ENCODE measurements around the gene MAP3K7.
A peak's percentile ranks its signal among the peaks of the same experiment; 100 is the strongest.

MAP3K7 gene

GRCh38 chr6:90586836-90587638, at the start of gene MAP3K7:
MAP3K7 (minus strand) TSS chr6:90587072; CDS start chr6:90586883, 189 bp downstream.
- DNase-seq: peak; percentile 91

GRCh38 chr6:90631046-90631445, 44.2 kb upstream of the MAP3K7 start:
- no peak for DNase-seq

GRCh38 chr6:90621581-90621980, 34.7 kb upstream of the MAP3K7 start:
- no peak for DNase-seq

DNA sequence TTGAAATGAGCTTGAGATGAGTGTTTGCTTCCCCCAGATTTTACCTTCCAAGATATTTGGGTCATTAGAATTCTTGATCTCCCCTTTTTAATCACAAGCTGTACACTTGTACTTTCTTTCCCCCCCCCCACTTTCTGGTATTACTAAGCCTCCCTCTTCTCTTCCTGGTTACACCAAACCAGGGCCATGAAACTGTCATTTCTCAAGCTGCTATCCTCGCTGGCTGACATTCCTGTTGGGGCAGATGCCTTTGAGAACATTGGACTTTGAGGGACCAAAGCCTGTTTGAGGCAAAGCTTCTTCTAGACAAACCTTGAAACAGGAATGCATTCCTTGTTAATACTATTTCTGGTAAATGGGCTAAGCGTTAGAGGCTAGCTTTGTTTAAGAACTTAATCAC, 32.3 kb upstream of the MAP3K7 start:
- DNase-seq: no peak

GRCh38 chr6:90612313-90612680, 25.4 kb upstream of the MAP3K7 start:
- no peak for DNase-seq

- DNase-seq: no peak
These were observed 24.9 kb upstream of the MAP3K7 start for GRCh38 chr6:90611543-90612312.

- DNase-seq: peak; percentile 25
These were observed 24.1 kb upstream of the MAP3K7 start for GRCh38 chr6:90610751-90611542.

DNA sequence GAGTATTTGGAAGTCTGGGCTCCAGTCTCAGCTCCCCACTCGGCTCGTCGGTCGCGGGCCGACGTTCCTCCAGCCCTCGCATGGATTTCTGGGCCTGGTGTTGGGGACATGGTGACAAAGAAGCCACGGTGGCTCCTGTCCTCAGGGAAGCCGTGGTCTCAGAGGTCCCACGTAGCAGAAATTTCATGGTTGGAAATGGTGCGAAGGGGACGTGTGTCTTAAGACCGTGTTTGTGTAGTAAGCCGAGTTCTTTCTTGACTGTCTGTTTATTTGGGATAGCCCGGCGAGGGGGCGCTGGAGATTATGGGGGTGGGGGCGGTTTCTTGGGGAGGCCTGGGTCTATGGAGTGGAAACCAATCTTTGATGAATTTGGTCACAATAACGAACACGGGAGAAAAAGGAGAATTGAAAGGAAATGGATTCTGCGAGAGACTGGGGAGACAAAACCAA, 23.5 kb upstream of the MAP3K7 start:
- DNase-seq: no peak

DNA sequence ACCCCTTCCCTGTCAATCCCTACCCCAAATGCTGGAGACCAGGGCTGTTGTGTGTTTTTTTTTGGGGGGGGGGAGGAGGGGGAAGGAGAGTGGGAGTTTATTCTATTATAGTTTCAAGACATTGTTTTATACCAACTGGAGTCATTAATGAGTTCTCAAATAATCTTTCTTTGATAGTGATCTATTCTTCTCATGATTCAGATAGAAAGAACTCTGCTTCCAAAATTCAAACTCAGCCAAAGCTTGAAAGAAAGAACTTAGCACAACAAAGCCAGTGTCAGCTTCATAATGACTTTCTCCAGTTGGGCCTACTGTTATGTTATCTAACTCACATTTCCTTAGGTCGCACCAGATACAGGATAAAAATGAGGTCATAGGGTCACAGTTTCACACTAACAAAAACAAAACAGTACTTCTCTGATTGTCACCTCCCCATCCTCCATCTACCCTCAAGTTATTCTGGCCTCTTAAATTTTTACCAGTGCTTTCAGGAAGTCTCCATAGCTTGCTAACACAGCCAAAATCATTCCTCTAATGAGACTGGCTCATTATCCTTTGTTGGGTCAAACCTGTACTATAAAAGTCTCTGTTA, 19.0 kb upstream of the MAP3K7 start:
- DNase-seq: no peak

- DNase-seq: no peak
These were observed 17.7 kb upstream of the MAP3K7 start for GRCh38 chr6:90604546-90604945.

- DNase-seq: no peak
These were observed 12.3 kb upstream of the MAP3K7 start for GRCh38 chr6:90599151-90599550.

GRCh38 chr6:90598192-90598951, 11.5 kb upstream of the MAP3K7 start:
- no peak for DNase-seq

GRCh38 chr6:90596967-90597539, 10.2 kb upstream of the MAP3K7 start:
- no peak for DNase-seq

GRCh38 chr6:90595854-90596253, 9.0 kb upstream of the MAP3K7 start:
- no peak for DNase-seq

- no peak for DNase-seq
These were observed 381 bp downstream of the MAP3K7 start for GRCh38 chr6:90586546-90586835.

DNA sequence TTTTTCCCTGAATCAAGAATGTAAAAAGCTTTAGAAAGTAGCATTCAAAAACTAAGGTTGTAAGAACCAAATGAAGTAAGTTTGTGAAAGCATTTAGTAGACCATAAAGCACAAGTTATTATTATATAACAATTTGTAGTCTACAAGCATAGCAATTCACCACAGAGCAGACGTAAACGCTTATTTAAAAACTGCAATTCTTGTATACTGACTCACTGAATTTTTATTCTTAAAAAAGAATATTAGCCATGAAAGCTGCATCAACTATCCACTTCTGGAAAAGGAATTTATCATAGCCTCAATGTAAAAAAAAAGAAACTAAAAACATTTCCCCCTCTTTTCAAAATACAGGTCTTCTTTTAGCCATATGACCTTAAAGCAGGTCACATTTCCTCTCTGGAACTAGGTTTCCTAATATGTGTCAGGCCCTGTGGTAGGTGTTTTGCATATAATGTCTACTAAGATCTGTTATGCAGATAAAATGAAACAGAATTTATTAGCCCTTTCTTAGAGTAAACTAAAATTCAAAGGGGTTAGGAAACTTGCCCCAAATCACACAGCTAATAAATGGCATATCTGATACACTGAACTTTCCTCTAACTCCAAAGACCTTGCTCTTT, 2.1 kb downstream of the MAP3K7 start:
- no peak for DNase-seq

DNA sequence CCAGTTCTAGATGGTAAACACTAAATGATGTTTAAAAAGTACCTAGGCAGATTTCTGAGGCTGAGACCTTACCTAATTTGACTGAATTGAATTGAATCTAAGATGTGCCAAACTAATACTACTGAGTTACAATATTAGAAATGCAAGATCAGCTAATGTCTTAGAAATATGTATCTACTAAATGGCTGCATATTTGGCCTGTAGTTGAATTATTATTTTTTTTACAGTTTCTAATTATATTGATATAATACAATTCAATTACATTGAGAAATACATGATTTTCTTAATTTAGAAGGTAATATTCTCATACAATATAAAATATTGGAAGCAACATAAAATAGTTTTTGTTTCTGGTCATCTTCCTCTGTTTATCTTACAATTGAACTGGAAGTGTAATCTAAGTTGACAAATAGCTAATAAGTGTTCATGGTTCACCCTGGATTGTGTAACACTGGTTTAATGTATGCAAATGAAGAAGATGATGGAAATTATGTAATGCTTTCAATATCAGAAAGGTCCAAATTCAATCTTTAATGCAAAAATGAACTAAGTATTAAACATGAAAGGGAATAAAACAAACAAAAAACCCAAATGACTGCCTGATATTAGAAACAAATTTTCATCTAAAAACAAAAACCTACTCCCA, 2.9 kb downstream of the MAP3K7 start:
- no peak for DNase-seq

DNA sequence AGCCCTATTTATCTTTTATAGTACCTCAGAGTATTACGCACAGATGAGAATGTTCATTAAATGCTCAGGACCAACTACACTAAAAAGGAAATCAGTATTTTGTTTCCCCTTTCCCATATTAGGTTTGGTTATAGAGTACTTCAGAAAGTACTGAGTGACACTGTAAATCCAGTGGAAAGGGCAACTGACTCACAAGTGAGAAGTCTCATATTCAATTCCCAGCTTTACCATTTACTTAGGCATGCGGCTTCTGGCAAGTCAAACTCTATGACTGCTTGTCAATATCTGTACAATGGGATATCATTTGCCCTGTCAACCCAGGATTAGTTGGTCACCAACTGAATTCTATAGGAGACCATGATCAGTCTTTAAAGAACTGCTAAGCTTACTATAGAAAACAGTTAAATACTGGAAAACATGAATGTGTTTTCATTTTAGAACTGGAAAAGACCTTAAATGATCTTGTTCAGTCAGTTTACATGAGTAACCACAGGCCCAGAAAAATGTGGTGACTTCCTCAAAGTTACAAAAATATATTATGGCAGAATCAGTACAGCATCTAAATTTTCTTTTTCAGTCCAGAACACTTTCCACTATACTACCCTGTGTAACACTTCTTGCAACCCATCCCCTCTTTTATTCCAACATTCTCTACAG, 3.6 kb downstream of the MAP3K7 start:
- no peak for DNase-seq

DNA sequence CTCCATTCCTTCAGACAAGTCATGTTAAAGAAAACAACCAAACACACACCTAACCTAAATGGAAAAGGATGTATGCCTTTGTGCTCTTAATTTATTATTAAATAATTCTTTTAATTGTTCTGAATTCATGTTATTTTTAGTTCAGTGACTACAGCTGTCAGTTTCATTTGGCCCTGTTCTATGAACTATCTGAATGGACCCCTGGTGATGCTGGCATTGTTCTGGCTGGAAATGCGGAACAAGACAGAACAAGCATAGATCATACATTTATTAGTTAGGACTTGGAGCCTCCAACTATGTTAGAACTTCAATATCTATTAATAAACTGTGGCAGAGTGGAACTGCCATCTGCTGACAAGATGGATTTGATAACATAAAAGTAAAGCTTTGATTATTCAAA, 5.7 kb downstream of the MAP3K7 start:
- no peak for DNase-seq

GRCh38 chr6:90578894-90579549, 7.8 kb downstream of the MAP3K7 start:
- DNase-seq: no peak

Measured in CD4-positive, alpha-beta T cell treated with Interleukin-17A for 4 hours (primary cell).